Activated B cell treated with CpG ODN at 0.5 μM for 24 hours (primary cell): ENCODE results near the gene NDUFA8. TPM values are rescaled to one million over a fixed set of nuclear protein-coding genes. Genes with fewer than 3 reads are reported as not detected.

ENCODE experiments used
- ATAC-seq: fragments of 200-7000 bp; cut with Tn5 transposase; one replicate; pipeline ENCODE4 v1.10.0; 2021; ENCODE audit warnings: low read depth, mild to moderate bottlenecking, moderate library complexity
- CTCF ChIA-PET: fragments of 350-600 bp; sonication (Branson Sonifier 250); formaldehyde crosslinking; loops from one replicate; lab custom pipeline; 2021; ENCODE audit warnings: antibody characterized with exemption; lab: Charles Lee
- POLR2A ChIA-PET: fragments of 350-600 bp; sonication (Branson Sonifier 250); formaldehyde crosslinking; loops from one replicate; lab custom pipeline; 2021; ENCODE audit warnings: antibody characterized with exemption; lab: Charles Lee
- DNase-seq: peaks from one replicate; pipeline ENCODE4 v3.0.0; 2022
- H3K27ac Mint-ChIP-seq: one replicate; pipeline ENCODE4 v1.8.0; 2020; ENCODE audit warnings: mixed read lengths
- H3K27me3 Mint-ChIP-seq: one replicate; pipeline ENCODE4 v1.8.0; 2021; ENCODE audit warnings: mixed read lengths
- H3K36me3 Mint-ChIP-seq: one replicate; pipeline ENCODE4 v1.8.0; 2021; ENCODE audit warnings: low read depth, mixed read lengths
- H3K4me1 Mint-ChIP-seq: one replicate; pipeline ENCODE4 v1.8.0; 2021; ENCODE audit warnings: mixed read lengths
- H3K4me3 Mint-ChIP-seq: one replicate; pipeline ENCODE4 v1.8.0; 2020; ENCODE audit warnings: mild to moderate bottlenecking, mixed read lengths
- H3K9me3 Mint-ChIP-seq: one replicate; pipeline ENCODE4 v1.8.0; 2020; ENCODE audit warnings: mixed read lengths
- CTCF ChIP-seq: fragments of 200-600 bp; IDR thresholded peaks from one replicate; pipeline ENCODE4 v1.8.0; 2022; ENCODE audit warnings: antibody characterized with exemption, mild to moderate bottlenecking
- intact Hi-C: fragments of 100-400 bp; cut with micrococcal nuclease; formaldehyde crosslinking; loops from one replicate; pipeline ENCODE4 v1.15.1; 2024
- total RNA-seq: library from RNA; stranded (reverse); gene quantifications from 2 replicates; pipeline ENCODE4 v1.2.3, GENCODE V29; 2022

Gene NDUFA8
- total RNA-seq, 1 donor from 2014 or later, result 21.2 TPM

- Mint-ChIP-seq H3K4me1 (no peaks in the 10 kb centered on the region), H3K4me3 (no peak overlapping the region), H3K27ac (no peak overlapping the region), H3K27me3 (peaks cover 16% of the 10 kb centered on the region), H3K36me3 (no peaks in the 10 kb centered on the region), H3K9me3 (no peaks in the 10 kb centered on the region)
- ATAC-seq (no peak), DNase-seq (no peak)
- ChIA-PET CTCF (interaction anchor here (0.8 to 1.9 kb wide), 2 partner anchors 13 kb away, joined by 3 to 12 read pairs; no protein-coding TSS in a partner anchor), POLR2A (no interaction called here)
- TF ChIP-seq CTCF, result no peak
- intact Hi-C loops, result no loop called here
Observed at GRCh38 chr9:122111413-122112085, 48.0 kb downstream of the NDUFA8 start.

GRCh38 chr9:122110100-122110833, 49.3 kb downstream of the NDUFA8 start:
- ChIA-PET POLR2A (no interaction called here), CTCF (interaction anchor here (0.7 to 1.9 kb wide), 2 partner anchors 12 to 15 kb away, joined by 3 to 12 read pairs; no protein-coding TSS in a partner anchor)
- H3K27ac Mint-ChIP-seq, result no peak overlapping the region
- H3K9me3 Mint-ChIP-seq, result no peaks in the 10 kb centered on the region
- H3K36me3 Mint-ChIP-seq, result no peaks in the 10 kb centered on the region
- H3K4me1 Mint-ChIP-seq, result no peaks in the 10 kb centered on the region
- H3K27me3 Mint-ChIP-seq, result peaks cover 11% of the 10 kb centered on the region
- intact Hi-C loops, result no loop called here
- ATAC-seq, result no peak
- H3K4me3 Mint-ChIP-seq, result no peak overlapping the region
- TF ChIP-seq CTCF, result no peak
- no peak for DNase-seq

DNA sequence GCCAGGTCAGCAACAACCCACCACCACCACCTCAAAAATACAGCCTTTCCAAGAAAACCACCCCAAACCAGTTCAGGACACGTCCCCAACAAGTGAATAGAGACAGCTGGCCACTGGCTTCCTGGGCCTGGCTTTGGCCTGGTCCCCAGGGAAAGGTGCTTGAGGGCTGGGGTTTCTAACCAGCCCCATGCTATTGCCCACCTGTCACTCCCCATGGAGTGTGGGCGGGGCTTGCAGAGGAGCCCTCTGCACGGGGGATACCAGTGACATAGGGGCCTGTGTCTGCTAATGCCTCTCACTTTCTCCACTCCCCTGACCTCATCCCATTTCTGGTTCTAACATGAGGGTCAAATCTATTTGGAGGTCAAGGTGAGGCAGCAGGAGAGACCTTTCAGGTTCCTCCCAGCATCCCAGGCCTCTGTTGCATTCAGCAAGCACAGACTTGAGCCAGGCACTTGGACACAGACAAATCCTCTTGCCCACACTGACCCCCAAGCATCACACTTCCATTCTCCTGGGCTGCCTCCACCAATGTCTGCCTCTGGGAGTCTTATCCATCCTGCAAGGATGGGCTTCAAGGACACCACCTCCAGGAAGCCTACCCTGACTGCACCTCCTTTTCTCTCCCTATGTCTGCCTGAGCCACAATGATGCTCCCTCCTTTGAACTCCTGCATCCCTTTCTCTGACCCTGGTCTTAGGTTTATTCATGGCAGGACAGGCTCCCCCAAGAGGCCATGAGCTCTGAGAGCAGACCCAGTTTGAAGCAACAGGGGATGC, 50.4 kb downstream of the NDUFA8 start:
- Mint-ChIP-seq H3K9me3 (peaks cover 3% of the 10 kb centered on the region), H3K4me3 (no peak overlapping the region), H3K27me3 (peaks cover 9% of the 10 kb centered on the region), H3K4me1 (no peaks in the 10 kb centered on the region), H3K36me3 (no peaks in the 10 kb centered on the region), H3K27ac (no peak overlapping the region)
- no peak for ATAC-seq
- TF ChIP-seq CTCF, result no peak
- no peak for DNase-seq
- POLR2A ChIA-PET, result no interaction called here
- intact Hi-C loops, result no loop called here
- CTCF ChIA-PET, result interaction anchor here (1.9 kb wide), 1 partner anchor 11 kb away, joined by 12 read pairs; no protein-coding TSS in a partner anchor

DNA sequence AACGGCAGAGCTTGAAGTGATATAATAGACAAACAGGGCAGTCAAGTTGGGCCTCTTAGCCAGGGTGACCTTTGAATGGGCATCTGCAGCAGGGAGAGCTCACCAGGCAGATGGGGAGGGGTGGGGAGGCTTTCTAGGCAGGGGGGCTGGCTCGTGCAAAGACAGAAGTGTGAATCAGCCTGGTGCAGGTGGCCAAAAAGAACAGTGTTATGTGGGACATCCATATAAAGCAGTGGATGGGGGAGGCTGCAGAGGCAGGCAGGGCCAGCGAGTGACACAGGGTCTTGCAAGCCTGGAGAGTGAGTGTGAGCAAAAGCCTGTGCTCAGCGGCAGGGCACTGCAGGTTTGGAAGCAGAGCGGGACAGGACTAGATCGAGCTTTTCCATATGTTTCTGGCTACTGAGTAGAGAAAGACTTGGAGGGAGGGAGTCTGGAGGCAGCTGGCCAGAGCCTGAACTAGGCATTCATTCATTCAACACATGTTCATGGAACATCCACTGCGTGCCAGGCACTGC, 52.2 kb downstream of the NDUFA8 start:
- H3K36me3 Mint-ChIP-seq, result no peaks in the 10 kb centered on the region
- TF ChIP-seq CTCF, result no peak
- DNase-seq (no peak), ATAC-seq (no peak)
- intact Hi-C loops, result no loop called here
- peaks cover 4% of the 10 kb centered on the region for H3K27me3 Mint-ChIP-seq
- H3K4me3 Mint-ChIP-seq, result no peak overlapping the region
- H3K27ac Mint-ChIP-seq, result no peak overlapping the region
- POLR2A ChIA-PET, result no interaction called here
- no peaks in the 10 kb centered on the region for H3K4me1 Mint-ChIP-seq
- H3K9me3 Mint-ChIP-seq, result peaks cover 8% of the 10 kb centered on the region
- CTCF ChIA-PET, result no interaction called here
